ENCODE data around the gene PA2G4. TPM values are rescaled to one million over a fixed set of nuclear protein-coding genes. Genes with fewer than 3 reads are reported as not detected.
"Not testable (repeated sequence)": the region's sequence is repeated elsewhere in the genome, so short reads cannot be mapped to it uniquely, and the experiment has no call there.

Gene PA2G4
- total RNA-seq: 100 to 1,000 TPM; 224 to 356 TPM

GRCh38 chr12:56104109-56104814, at the start of gene PA2G4:
TSS of gene PA2G4 (plus strand) at chr12:56104559. CDS start at chr12:56104738, 179 bp downstream.
- peak; percentile 90 to 94 for ATAC-seq
- H3K9me3 Mint-ChIP-seq: no peaks in the 10 kb centered on the region

GRCh38 chr12:56059964-56060363, 44.4 kb upstream of the PA2G4 start:
- H3K27ac Mint-ChIP-seq; H3K9me3 Mint-ChIP-seq; H3K36me3 Mint-ChIP-seq; DNase-seq (ENCODE audit: low spot score in 2 of 2); ATAC-seq: not testable (repeated sequence)

More at GRCh38 chr12:56104109-56104814, at the start of gene PA2G4:
- Mint-ChIP-seq H3K36me3 (peaks cover 32 to 46% of the 10 kb centered on the region in 2 donors), H3K27ac (peak within 1 kb of the TSS; percentile 90 to 99)
- peak; percentile 94 to 97 for DNase-seq (ENCODE audit: low spot score in 2 of 2)

- DNase-seq (ENCODE audit: low spot score in 2 of 2) (no peak), ATAC-seq (no peak)
- H3K36me3 Mint-ChIP-seq: no peaks in the 10 kb centered on the region
- no peaks in the 10 kb centered on the region for H3K9me3 Mint-ChIP-seq
- no peak overlapping the region for H3K27ac Mint-ChIP-seq
Measured at GRCh38 chr12:56061982-56062381, 42.4 kb upstream of the PA2G4 start.

GRCh38 chr12:56062996-56063395, 41.4 kb upstream of the PA2G4 start:
- ATAC-seq (no peak), DNase-seq (ENCODE audit: low spot score in 2 of 2) (no peak)
- Mint-ChIP-seq H3K9me3 (no peaks in the 10 kb centered on the region), H3K27ac (no peak overlapping the region), H3K36me3 (no peaks in the 10 kb centered on the region)

GRCh38 chr12:56071648-56072047, 32.7 kb upstream of the PA2G4 start:
- Mint-ChIP-seq H3K36me3 (no peaks in the 10 kb centered on the region), H3K9me3 (no peaks in the 10 kb centered on the region), H3K27ac (no peak overlapping the region)
- ATAC-seq: no peak
- no peak for DNase-seq (ENCODE audit: low spot score in 2 of 2)

GRCh38 chr12:56074396-56074795, 30.0 kb upstream of the PA2G4 start:
- Mint-ChIP-seq H3K36me3 (no peaks in the 10 kb centered on the region), H3K27ac (no peak overlapping the region), H3K9me3 (no peaks in the 10 kb centered on the region)
- no peak for DNase-seq (ENCODE audit: low spot score in 2 of 2)
- ATAC-seq: no peak

- not testable (repeated sequence) for H3K27ac Mint-ChIP-seq; H3K9me3 Mint-ChIP-seq; ATAC-seq; DNase-seq (ENCODE audit: low spot score in 2 of 2); H3K36me3 Mint-ChIP-seq
Measured at GRCh38 chr12:56077966-56078365, 26.4 kb upstream of the PA2G4 start.

GRCh38 chr12:56078427-56078826, 25.9 kb upstream of the PA2G4 start:
- H3K9me3 Mint-ChIP-seq: no peaks in the 10 kb centered on the region
- DNase-seq (ENCODE audit: low spot score in 2 of 2) (no peak), ATAC-seq (no peak)
- no peak overlapping the region for H3K27ac Mint-ChIP-seq
- H3K36me3 Mint-ChIP-seq: no peaks in the 10 kb centered on the region

- no peaks in the 10 kb centered on the region for H3K36me3 Mint-ChIP-seq
- peak; percentile 65 to 78 for DNase-seq (ENCODE audit: low spot score in 2 of 2)
- H3K27ac Mint-ChIP-seq: no peak overlapping the region
- no peaks in the 10 kb centered on the region for H3K9me3 Mint-ChIP-seq
- peak; percentile 51 to 55 for ATAC-seq
Measured at GRCh38 chr12:56078931-56079722, 25.2 kb upstream of the PA2G4 start.

- H3K36me3 Mint-ChIP-seq: no peaks in the 10 kb centered on the region
- H3K27ac Mint-ChIP-seq: no peak within 1 kb of the TSS
- no peaks in the 10 kb centered on the region for H3K9me3 Mint-ChIP-seq
- DNase-seq (ENCODE audit: low spot score in 2 of 2): peak; percentile 67 to 72
- ATAC-seq: peak; percentile 92 to 95
Measured at GRCh38 chr12:56079723-56080555, 24.4 kb upstream of the PA2G4 start, which contains the start of gene ERBB3. TSS of gene ERBB3 (plus strand) at chr12:56080165. CDS start at chr12:56080301, 136 bp downstream.

GRCh38 chr12:56080556-56081138, 23.7 kb upstream of the PA2G4 start:
- no peak overlapping the region for H3K27ac Mint-ChIP-seq
- no peak for DNase-seq (ENCODE audit: low spot score in 2 of 2)
- no peaks in the 10 kb centered on the region for H3K9me3 Mint-ChIP-seq
- no peaks in the 10 kb centered on the region for H3K36me3 Mint-ChIP-seq
- ATAC-seq: no peak

- H3K27ac Mint-ChIP-seq: no peak overlapping the region
- ATAC-seq (no peak), DNase-seq (ENCODE audit: low spot score in 2 of 2) (no peak)
- H3K36me3 Mint-ChIP-seq: no peaks in the 10 kb centered on the region
- H3K9me3 Mint-ChIP-seq: no peaks in the 10 kb centered on the region
Measured at GRCh38 chr12:56081393-56082347, 22.7 kb upstream of the PA2G4 start.

GRCh38 chr12:56082382-56082781, 22.0 kb upstream of the PA2G4 start:
- ATAC-seq (no peak), DNase-seq (ENCODE audit: low spot score in 2 of 2) (no peak)
- no peak overlapping the region for H3K27ac Mint-ChIP-seq
- no peaks in the 10 kb centered on the region for H3K9me3 Mint-ChIP-seq
- H3K36me3 Mint-ChIP-seq: no peaks in the 10 kb centered on the region

- no peaks in the 10 kb centered on the region for H3K36me3 Mint-ChIP-seq
- no peaks in the 10 kb centered on the region for H3K9me3 Mint-ChIP-seq
- ATAC-seq (no peak), DNase-seq (ENCODE audit: low spot score in 2 of 2) (no peak)
- no peak overlapping the region for H3K27ac Mint-ChIP-seq
Measured at GRCh38 chr12:56082967-56083366, 21.4 kb upstream of the PA2G4 start.

- DNase-seq (ENCODE audit: low spot score in 2 of 2) (peak in 1 of 2 donors; percentile 59), ATAC-seq (peak; percentile 67 to 73)
- H3K27ac Mint-ChIP-seq: no peak overlapping the region
- H3K9me3 Mint-ChIP-seq: no peaks in the 10 kb centered on the region
- H3K36me3 Mint-ChIP-seq: no peaks in the 10 kb centered on the region
Measured at GRCh38 chr12:56084958-56085543, 19.3 kb upstream of the PA2G4 start.

All from activated naive CD4-positive, alpha-beta T cell treated with anti-CD3 and anti-CD28 coated beads, Interleukin-2, amount 50 U/mL, for 72 hours (primary cell).